A549 (cell line): ENCODE measurements around the gene BFSP1. TPM values are rescaled to one million over a fixed set of nuclear protein-coding genes. Genes with fewer than 3 reads are reported as not detected.

Experiments used
- ATAC-seq, 2 experiments: fragments of 200-7000 bp in 1 of 2; fragments of >200 bp in 1 of 2; cut with Nextera tagmentation in 1 of 2; cut with Tn5 transposase in 1 of 2; 3 replicates each; pipeline versions ENCODE4 v1.8.0 to v1.9.1; 2018 to 2020; ENCODE audit warnings: mild to moderate bottlenecking in 1 of 2, moderate library complexity in 1 of 2
- CTCF ChIA-PET: fragments of 300-600 bp; sonication (Branson Sonifier 250); formaldehyde crosslinking; extraction: SDS; loops from one replicate; lab custom pipeline; 2021; ENCODE audit warnings: antibody characterized with exemption, inconsistent platforms; lab: Yijun Ruan, JAX
- POLR2A ChIA-PET: fragments of 350-600 bp; formaldehyde crosslinking; extraction: SDS; loops from one replicate; lab custom pipeline; 2021; ENCODE audit warnings: antibody characterized with exemption, inconsistent platforms; lab: Yijun Ruan, JAX
- DNase-seq, 2 experiments: peaks; one replicate each; pipeline versions ENCODE4 v3.0.0 to v3.0.0-alpha.2; 2011 to 2016; ENCODE audit warnings: low read depth in 1 of 2, low spot score in 1 of 2
- FAIRE-seq: peaks from 2 replicates; lab custom pipeline; 2011; peaks lifted over from hg19 to GRCh38; lab: Jason Lieb, UNC
- H3K27ac ChIP-seq, 2 experiments: fragments of >200 bp; sonication (Bioruptor Twin); formaldehyde crosslinking; 3 replicates each; pipeline ENCODE4 v1.5.1; 2016 to 2017
- H3K4me1 ChIP-seq: fragments of >200 bp; sonication (Bioruptor Twin); formaldehyde crosslinking; 3 replicates; pipeline ENCODE4 v1.6.1; 2016
- H3K4me2 ChIP-seq: fragments of >200 bp; sonication (Bioruptor Twin); formaldehyde crosslinking; 3 replicates; pipeline ENCODE4 v1.6.1; 2016
- H3K4me3 ChIP-seq: fragments of >200 bp; sonication (Bioruptor Twin); formaldehyde crosslinking; 3 replicates; pipeline ENCODE4 v1.5.1; 2016
- H3K9me3 ChIP-seq: fragments of >200 bp; sonication (Bioruptor Twin); formaldehyde crosslinking; 3 replicates; pipeline ENCODE4 v1.6.1; 2016
- CBX2 ChIP-seq: fragments of 200-600 bp; sonication (generic); IDR thresholded peaks from 2 replicates; pipeline ENCODE4 v1.6.1; 2016; ENCODE audit warnings: low read depth, mild to moderate bottlenecking, borderline replicate concordance
- CEBPB ChIP-seq, 2 experiments: fragments of >200 bp in 1 of 2; sonication (Bioruptor Twin) in 1 of 2; formaldehyde crosslinking in 1 of 2; IDR thresholded peaks; 2 replicates each; pipeline ENCODE4 v1.6.1; 2012 to 2016
- CHD2 ChIP-seq: fragments of 150-350 bp; IDR thresholded peaks from 2 replicates; pipeline ENCODE4 v1.6.1; 2014; ENCODE audit warnings: low read length; ENCODE audit not compliant: partially characterized antibody
- CHD4 ChIP-seq: fragments of 200-600 bp; sonication (generic); IDR thresholded peaks from 2 replicates; pipeline ENCODE4 v1.6.1; 2016; ENCODE audit warnings: antibody characterized with exemption, mild to moderate bottlenecking, borderline replicate concordance
- EHF ChIP-seq: fragments of 250-450 bp; sonication (Bioruptor Pico); IDR thresholded peaks from 2 replicates; pipeline ENCODE4 v1.5.0; 2020; ENCODE audit warnings: mild to moderate bottlenecking
- ESRRA ChIP-seq: fragments of 150-350 bp; IDR thresholded peaks from 2 replicates; pipeline ENCODE4 v1.6.1; 2014; ENCODE audit warnings: mild to moderate bottlenecking, low read length, borderline replicate concordance
- FOSB ChIP-seq: fragments of 250-450 bp; sonication (Bioruptor Pico); IDR thresholded peaks from 2 replicates; pipeline ENCODE4 v1.5.0; 2020; ENCODE audit warnings: mild to moderate bottlenecking, moderate library complexity
- FOSL2 ChIP-seq, 2 experiments: fragments of 450-650 bp in 1 of 2; fragments of >200 bp in 1 of 2; sonication (Bioruptor Twin) in 1 of 2; formaldehyde crosslinking; IDR thresholded peaks; 2 replicates each; pipeline versions ENCODE4 v1.5.0 to v1.6.1; 2016 to 2020; ENCODE audit warnings: mild to moderate bottlenecking in 1 of 2, moderate library complexity in 1 of 2
- FOXS1 ChIP-seq: fragments of 250-450 bp; sonication (Bioruptor Pico); IDR thresholded peaks from 2 replicates; pipeline ENCODE4 v1.5.0; 2020; ENCODE audit warnings: mild to moderate bottlenecking, moderate library complexity
- GATA3 ChIP-seq: IDR thresholded peaks from 2 replicates; pipeline ENCODE4 v1.6.1; 2012; ENCODE audit warnings: borderline replicate concordance
- HDAC2 ChIP-seq: fragments of 200-600 bp; sonication (generic); IDR thresholded peaks from 2 replicates; pipeline ENCODE4 v1.6.1; 2016
- HOXA7 ChIP-seq: fragments of 250-450 bp; sonication (Bioruptor Pico); IDR thresholded peaks from 2 replicates; pipeline ENCODE4 v1.5.0; 2020; ENCODE audit warnings: mild to moderate bottlenecking, moderate library complexity
- KDM5A ChIP-seq: fragments of 200-600 bp; sonication (generic); IDR thresholded peaks from 2 replicates; pipeline ENCODE4 v1.6.1; 2016; ENCODE audit warnings: antibody characterized with exemption, mild to moderate bottlenecking
- MAFK ChIP-seq: fragments of 450-650 bp; IDR thresholded peaks from 2 replicates; pipeline ENCODE4 v1.6.1; 2014; ENCODE audit not compliant: partially characterized antibody
- MAZ ChIP-seq: fragments of 150-350 bp; IDR thresholded peaks from 2 replicates; pipeline ENCODE4 v1.6.1; 2014; ENCODE audit warnings: antibody characterized with exemption, low read depth, low read length, borderline replicate concordance
- MYC ChIP-seq: IDR thresholded peaks from 2 replicates; pipeline ENCODE4 v1.6.1; 2012; ENCODE audit warnings: mild to moderate bottlenecking, inconsistent platforms, low read length, improper control_type of control experiment, borderline replicate concordance
- NPAS2 ChIP-seq: fragments of 250-450 bp; sonication (Bioruptor Pico); IDR thresholded peaks from 2 replicates; pipeline ENCODE4 v1.8.0; 2022; ENCODE audit warnings: mild to moderate bottlenecking, moderate library complexity, borderline replicate concordance
- NR3C1 ChIP-seq: fragments of >200 bp; sonication (Bioruptor Twin); formaldehyde crosslinking; IDR thresholded peaks from 3 replicates; pipeline ENCODE4 v1.6.1; 2017
- POLR2A ChIP-seq: IDR thresholded peaks from 2 replicates; pipeline ENCODE4 v1.6.1; 2012; ENCODE audit warnings: mild to moderate bottlenecking, low read length
- RCOR1 ChIP-seq: fragments of 150-350 bp; IDR thresholded peaks from 2 replicates; pipeline ENCODE4 v1.6.1; 2014; ENCODE audit warnings: antibody characterized with exemption, low read length, low read depth
- SREBF2 ChIP-seq: fragments of 450-650 bp; IDR thresholded peaks from 2 replicates; pipeline ENCODE4 v1.6.1; 2014; ENCODE audit warnings: mild to moderate bottlenecking, moderate library complexity
- ZC3H11A ChIP-seq: fragments of 450-650 bp; IDR thresholded peaks from 2 replicates; pipeline ENCODE4 v1.6.1; 2014; ENCODE audit warnings: antibody characterized with exemption, mild to moderate bottlenecking
- ZSCAN20 ChIP-seq: fragments of 250-450 bp; sonication (Bioruptor Pico); IDR thresholded peaks from 2 replicates; pipeline ENCODE4 v1.8.0; 2022; ENCODE audit warnings: mild to moderate bottlenecking, moderate library complexity
- WGBS: methylation state at CpG from one replicate; pipeline ENCODE4 v1.1.6; 2017; ENCODE audit errors: missing lambda C conversion rate; 5-methylcytosine and 5-hydroxymethylcytosine counted together
- polyA plus RNA-seq, 4 experiments: library from polyadenylated mRNA; depleted of rRNA in 3 of 4; stranded (reverse); fragments of >200 nt; fragmentation: RNase III in 1 of 4; extraction: RNeasy Plus Mini Kit Qiagen cat#74134 plus additional on column Dnase treatment in 1 of 4; gene quantifications; 2 replicates in 3 of 4; 3 replicates in 1 of 4; pipeline ENCODE4 v1.2.3, GENCODE V29; 2011 to 2017
- TF ChIP-seq, protein P1 (sequence below): IDR thresholded peaks from 2 replicates; pipeline ENCODE4 v1.6.1; 2012; ENCODE audit warnings: low read depth, borderline replicate concordance
- TF ChIP-seq, protein P2 (sequence below): fragments of >200 bp; sonication (Bioruptor Twin); formaldehyde crosslinking; IDR thresholded peaks from 3 replicates; pipeline ENCODE4 v1.5.1; 2016
- TF ChIP-seq, protein P3 (sequence below): fragments of 250-450 bp; sonication (Bioruptor Pico); IDR thresholded peaks from 2 replicates; pipeline ENCODE4 v1.5.0; 2020; ENCODE audit warnings: low read depth, mild to moderate bottlenecking, moderate library complexity
- TF ChIP-seq, protein P4 (sequence below): fragments of 150-350 bp; IDR thresholded peaks from 2 replicates; pipeline ENCODE4 v1.6.1; 2014; ENCODE audit warnings: low read depth, mild to moderate bottlenecking, low read length
- TF ChIP-seq, protein P5 (sequence below): fragments of 250-450 bp; sonication (Bioruptor Pico); IDR thresholded peaks from 2 replicates; pipeline ENCODE4 v1.5.0; 2021; ENCODE audit warnings: mild to moderate bottlenecking, moderate library complexity, borderline replicate concordance
- TF ChIP-seq, protein P6 (sequence below): fragments of 450-650 bp; IDR thresholded peaks from 2 replicates; pipeline ENCODE4 v1.6.1; 2014; ENCODE audit warnings: antibody characterized with exemption

Gene BFSP1
- polyA plus RNA-seq, 2 of the 4 experiments (the other 2 are of a cell fraction) = 7.2 to 8.3 TPM

GRCh38 chr20:17465236-17465635 is 65.9 kb downstream of the BFSP1 start:
- Histone ChIP-seq H3K4me1 (no peaks in the 10 kb centered on the region), H3K4me2 (no peak overlapping the region), H3K9me3 (no peaks in the 10 kb centered on the region), H3K4me3 (no peak overlapping the region), H3K27ac (no peak overlapping the region)
- no peak for ATAC-seq
- CTCF ChIA-PET = interaction anchor here (0.6 kb wide), 1 partner anchor 32 kb away, joined by 3 read pairs; no protein-coding TSS in a partner anchor
- no peak for FAIRE-seq
- WGBS = 58% methylated on average over 10 of the region's 10 CpGs
- DNase-seq = no peak
- POLR2A ChIA-PET = no interaction called here
- no peak for TF ChIP-seq MAFK
- TF ChIP-seq POLR2A = no peak
- TF ChIP-seq, protein P1, sequence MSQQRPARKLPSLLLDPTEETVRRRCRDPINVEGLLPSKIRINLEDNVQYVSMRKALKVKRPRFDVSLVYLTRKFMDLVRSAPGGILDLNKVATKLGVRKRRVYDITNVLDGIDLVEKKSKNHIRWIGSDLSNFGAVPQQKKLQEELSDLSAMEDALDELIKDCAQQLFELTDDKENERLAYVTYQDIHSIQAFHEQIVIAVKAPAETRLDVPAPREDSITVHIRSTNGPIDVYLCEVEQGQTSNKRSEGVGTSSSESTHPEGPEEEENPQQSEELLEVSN = no peak
- TF ChIP-seq RCOR1 = no peak
- no peak for TF ChIP-seq GATA3
- TF ChIP-seq, protein P2, sequence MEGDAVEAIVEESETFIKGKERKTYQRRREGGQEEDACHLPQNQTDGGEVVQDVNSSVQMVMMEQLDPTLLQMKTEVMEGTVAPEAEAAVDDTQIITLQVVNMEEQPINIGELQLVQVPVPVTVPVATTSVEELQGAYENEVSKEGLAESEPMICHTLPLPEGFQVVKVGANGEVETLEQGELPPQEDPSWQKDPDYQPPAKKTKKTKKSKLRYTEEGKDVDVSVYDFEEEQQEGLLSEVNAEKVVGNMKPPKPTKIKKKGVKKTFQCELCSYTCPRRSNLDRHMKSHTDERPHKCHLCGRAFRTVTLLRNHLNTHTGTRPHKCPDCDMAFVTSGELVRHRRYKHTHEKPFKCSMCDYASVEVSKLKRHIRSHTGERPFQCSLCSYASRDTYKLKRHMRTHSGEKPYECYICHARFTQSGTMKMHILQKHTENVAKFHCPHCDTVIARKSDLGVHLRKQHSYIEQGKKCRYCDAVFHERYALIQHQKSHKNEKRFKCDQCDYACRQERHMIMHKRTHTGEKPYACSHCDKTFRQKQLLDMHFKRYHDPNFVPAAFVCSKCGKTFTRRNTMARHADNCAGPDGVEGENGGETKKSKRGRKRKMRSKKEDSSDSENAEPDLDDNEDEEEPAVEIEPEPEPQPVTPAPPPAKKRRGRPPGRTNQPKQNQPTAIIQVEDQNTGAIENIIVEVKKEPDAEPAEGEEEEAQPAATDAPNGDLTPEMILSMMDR = no peak
- TF ChIP-seq MAZ = no peak
- TF ChIP-seq CEBPB (IDR thresholded peaks at IDR 0.05) = no peak
- no peak for TF ChIP-seq KDM5A
- TF ChIP-seq CHD2 = no peak
- TF ChIP-seq, protein P3, sequence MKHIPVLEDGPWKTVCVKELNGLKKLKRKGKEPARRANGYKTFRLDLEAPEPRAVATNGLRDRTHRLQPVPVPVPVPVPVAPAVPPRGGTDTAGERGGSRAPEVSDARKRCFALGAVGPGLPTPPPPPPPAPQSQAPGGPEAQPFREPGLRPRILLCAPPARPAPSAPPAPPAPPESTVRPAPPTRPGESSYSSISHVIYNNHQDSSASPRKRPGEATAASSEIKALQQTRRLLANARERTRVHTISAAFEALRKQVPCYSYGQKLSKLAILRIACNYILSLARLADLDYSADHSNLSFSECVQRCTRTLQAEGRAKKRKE (CRISPR knock-in tag) = no peak
- no peak for TF ChIP-seq MYC
- TF ChIP-seq, protein P4, sequence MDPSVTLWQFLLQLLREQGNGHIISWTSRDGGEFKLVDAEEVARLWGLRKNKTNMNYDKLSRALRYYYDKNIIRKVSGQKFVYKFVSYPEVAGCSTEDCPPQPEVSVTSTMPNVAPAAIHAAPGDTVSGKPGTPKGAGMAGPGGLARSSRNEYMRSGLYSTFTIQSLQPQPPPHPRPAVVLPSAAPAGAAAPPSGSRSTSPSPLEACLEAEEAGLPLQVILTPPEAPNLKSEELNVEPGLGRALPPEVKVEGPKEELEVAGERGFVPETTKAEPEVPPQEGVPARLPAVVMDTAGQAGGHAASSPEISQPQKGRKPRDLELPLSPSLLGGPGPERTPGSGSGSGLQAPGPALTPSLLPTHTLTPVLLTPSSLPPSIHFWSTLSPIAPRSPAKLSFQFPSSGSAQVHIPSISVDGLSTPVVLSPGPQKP = no peak
- no peak for TF ChIP-seq ZC3H11A
- no peak for TF ChIP-seq CBX2
- no peak for TF ChIP-seq FOSB (CRISPR knock-in tag)
- no peak for TF ChIP-seq NPAS2 (CRISPR knock-in tag)
- no peak for TF ChIP-seq FOSL2 (IDR thresholded peaks at IDR 0.05)
- no peak for TF ChIP-seq FOSL2 (CRISPR knock-in tag; IDR thresholded peaks at IDR 0.05)
- TF ChIP-seq SREBF2 = no peak
- TF ChIP-seq NR3C1 = no peak

DNA sequence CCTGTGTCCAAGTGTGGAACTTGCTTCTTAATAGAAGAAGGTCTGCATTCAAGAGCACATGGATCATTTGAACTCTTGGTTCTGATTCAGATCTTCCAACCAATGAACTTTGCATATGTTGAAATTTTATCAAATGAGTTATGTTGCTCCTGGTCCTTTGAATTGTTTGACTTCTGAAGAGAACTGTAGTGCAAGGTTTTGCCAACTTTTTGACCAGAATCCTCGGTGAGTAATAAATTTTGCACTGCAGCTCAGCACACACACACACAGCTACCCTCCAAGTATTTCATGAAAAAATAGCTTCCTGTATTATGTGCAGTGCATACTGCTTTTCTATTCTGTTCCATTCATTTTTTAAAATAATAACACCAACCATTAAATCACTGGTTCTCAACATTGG is 67.5 kb downstream of the BFSP1 start:
- H3K9me3 ChIP-seq = no peaks in the 10 kb centered on the region
- no peak overlapping the region for H3K4me2 ChIP-seq
- ATAC-seq (no peak), FAIRE-seq (no peak), DNase-seq (no peak)
- no peaks in the 10 kb centered on the region for H3K4me1 ChIP-seq
- ChIA-PET CTCF (no interaction called here), POLR2A (no interaction called here)
- no peak overlapping the region for H3K4me3 ChIP-seq
- H3K27ac ChIP-seq = no peak overlapping the region
- 0% methylated on average over 1 of the region's 1 CpG for WGBS
- no peak for TF ChIP-seq RCOR1
- TF ChIP-seq, protein P5, sequence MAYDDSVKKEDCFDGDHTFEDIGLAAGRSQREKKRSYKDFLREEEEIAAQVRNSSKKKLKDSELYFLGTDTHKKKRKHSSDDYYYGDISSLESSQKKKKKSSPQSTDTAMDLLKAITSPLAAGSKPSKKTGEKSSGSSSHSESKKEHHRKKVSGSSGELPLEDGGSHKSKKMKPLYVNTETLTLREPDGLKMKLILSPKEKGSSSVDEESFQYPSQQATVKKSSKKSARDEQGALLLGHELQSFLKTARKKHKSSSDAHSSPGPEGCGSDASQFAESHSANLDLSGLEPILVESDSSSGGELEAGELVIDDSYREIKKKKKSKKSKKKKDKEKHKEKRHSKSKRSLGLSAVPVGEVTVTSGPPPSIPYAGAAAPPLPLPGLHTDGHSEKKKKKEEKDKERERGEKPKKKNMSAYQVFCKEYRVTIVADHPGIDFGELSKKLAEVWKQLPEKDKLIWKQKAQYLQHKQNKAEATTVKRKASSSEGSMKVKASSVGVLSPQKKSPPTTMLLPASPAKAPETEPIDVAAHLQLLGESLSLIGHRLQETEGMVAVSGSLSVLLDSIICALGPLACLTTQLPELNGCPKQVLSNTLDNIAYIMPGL (CRISPR knock-in tag) = no peak
- no peak for TF ChIP-seq EHF
- TF ChIP-seq, protein P2 = no peak
- no peak for TF ChIP-seq HOXA7 (CRISPR knock-in tag)
- TF ChIP-seq HDAC2 = no peak
- no peak for TF ChIP-seq CHD4
- no peak for TF ChIP-seq ZSCAN20 (CRISPR knock-in tag)
- TF ChIP-seq CBX2 = no peak
- TF ChIP-seq MAZ = no peak
- TF ChIP-seq ESRRA = no peak
- TF ChIP-seq KDM5A = no peak
- no peak for TF ChIP-seq FOXS1 (CRISPR knock-in tag)
- TF ChIP-seq NR3C1 = no peak
- TF ChIP-seq, protein P6, sequence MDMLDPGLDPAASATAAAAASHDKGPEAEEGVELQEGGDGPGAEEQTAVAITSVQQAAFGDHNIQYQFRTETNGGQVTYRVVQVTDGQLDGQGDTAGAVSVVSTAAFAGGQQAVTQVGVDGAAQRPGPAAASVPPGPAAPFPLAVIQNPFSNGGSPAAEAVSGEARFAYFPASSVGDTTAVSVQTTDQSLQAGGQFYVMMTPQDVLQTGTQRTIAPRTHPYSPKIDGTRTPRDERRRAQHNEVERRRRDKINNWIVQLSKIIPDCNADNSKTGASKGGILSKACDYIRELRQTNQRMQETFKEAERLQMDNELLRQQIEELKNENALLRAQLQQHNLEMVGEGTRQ = no peak
- no peak for TF ChIP-seq NPAS2 (CRISPR knock-in tag)
